Measurements from ENCODE around the gene JAKMIP3.

GRCh38 chr10:132055616-132056015 is 10.1 kb upstream of the JAKMIP3 start:
- TF ChIP-seq PATZ1 (CRISPR knock-in tag; IDR thresholded peaks at IDR 0.05; ENCODE audit: borderline replicate concordance) (no peak), ZC3H10 (CRISPR knock-in tag; IDR thresholded peaks at IDR 0.05) (no peak)

Data from SK-N-SH treated with all-trans-retinoic acid at 6 μM for 48 hours (cell line).